Loucy (cell line): Measurements from ENCODE around the gene PCDHGA11.

Source experiments
- H2AFZ ChIP-seq: fragments of 200-600 bp; sonication (generic); 2 replicates; pipeline ENCODE4 v1.6.0; 2016; ENCODE audit warnings: antibody characterized with exemption, mild to moderate bottlenecking, low read length, moderate library complexity
- H3F3A ChIP-seq: fragments of 200-600 bp; 2 replicates; pipeline ENCODE4 v1.6.0; 2016; ENCODE audit warnings: antibody characterized with exemption, low read depth, mild to moderate bottlenecking
- H3K27me3 ChIP-seq: fragments of 200-600 bp; sonication (generic); 2 replicates; pipeline ENCODE4 v1.6.1; 2014; ENCODE audit warnings: low read length, mild to moderate bottlenecking; ENCODE audit not compliant: insufficient read depth, poor library complexity, severe bottlenecking
- H3K36me3 ChIP-seq: fragments of 200-600 bp; sonication (generic); 2 replicates; pipeline ENCODE4 v1.6.1; 2016; ENCODE audit warnings: low read length; ENCODE audit not compliant: insufficient read depth
- H3K4me1 ChIP-seq: fragments of 200-600 bp; sonication (generic); 2 replicates; pipeline ENCODE4 v1.5.1; 2014; ENCODE audit warnings: low read length, mild to moderate bottlenecking; ENCODE audit not compliant: insufficient read depth, poor library complexity, severe bottlenecking
- H3K4me2 ChIP-seq: fragments of 200-600 bp; sonication (generic); 2 replicates; pipeline ENCODE4 v1.6.0; 2014; ENCODE audit warnings: antibody characterized with exemption, low read length, low read depth, mild to moderate bottlenecking; ENCODE audit not compliant: poor library complexity, severe bottlenecking
- H3K4me3 ChIP-seq: fragments of 200-600 bp; sonication (generic); 2 replicates; pipeline ENCODE4 v1.5.1; 2014; ENCODE audit warnings: low read length, mild to moderate bottlenecking, mixed read lengths; ENCODE audit not compliant: poor library complexity, severe bottlenecking
- H3K79me2 ChIP-seq: fragments of 200-600 bp; sonication (generic); 2 replicates; pipeline ENCODE4 v1.6.1; 2014; ENCODE audit warnings: low read length; ENCODE audit not compliant: insufficient read depth
- H3K9ac ChIP-seq: fragments of 200-600 bp; sonication (generic); 2 replicates; pipeline ENCODE4 v1.6.0; 2014; ENCODE audit warnings: mild to moderate bottlenecking, low read depth, low read length, moderate library complexity; ENCODE audit not compliant: poor library complexity, severe bottlenecking
- H3K9me2 ChIP-seq: fragments of 200-600 bp; sonication (generic); replicated peaks from 2 replicates; pipeline ENCODE4 v1.6.1; 2016; ENCODE audit warnings: low read depth, low read length, mixed read lengths
- H3K9me3 ChIP-seq: fragments of 200-600 bp; sonication (generic); 2 replicates; pipeline ENCODE4 v1.6.1; 2014; ENCODE audit warnings: mild to moderate bottlenecking, antibody characterized with exemption, low read length, low read depth; ENCODE audit not compliant: insufficient read depth
- H4K20me1 ChIP-seq: fragments of 200-600 bp; sonication (generic); 2 replicates; pipeline ENCODE4 v1.6.0; 2014; ENCODE audit warnings: antibody characterized with exemption, low read length, mild to moderate bottlenecking; ENCODE audit not compliant: insufficient read depth, poor library complexity, severe bottlenecking
- EZH2phosphoT487 ChIP-seq: fragments of 200-600 bp; IDR thresholded peaks from 2 replicates; pipeline ENCODE4 v1.6.1; 2018; ENCODE audit warnings: antibody characterized with exemption, mild to moderate bottlenecking, moderate library complexity, borderline replicate concordance
- TF ChIP-seq, protein P1 (sequence below): fragments of 200-600 bp; sonication (generic); conservative IDR thresholded peaks from 2 replicates; pipeline ENCODE4 v1.5.1; 2014; ENCODE audit warnings: mild to moderate bottlenecking, antibody characterized with exemption, low read length

Gene PCDHGA11

DNA sequence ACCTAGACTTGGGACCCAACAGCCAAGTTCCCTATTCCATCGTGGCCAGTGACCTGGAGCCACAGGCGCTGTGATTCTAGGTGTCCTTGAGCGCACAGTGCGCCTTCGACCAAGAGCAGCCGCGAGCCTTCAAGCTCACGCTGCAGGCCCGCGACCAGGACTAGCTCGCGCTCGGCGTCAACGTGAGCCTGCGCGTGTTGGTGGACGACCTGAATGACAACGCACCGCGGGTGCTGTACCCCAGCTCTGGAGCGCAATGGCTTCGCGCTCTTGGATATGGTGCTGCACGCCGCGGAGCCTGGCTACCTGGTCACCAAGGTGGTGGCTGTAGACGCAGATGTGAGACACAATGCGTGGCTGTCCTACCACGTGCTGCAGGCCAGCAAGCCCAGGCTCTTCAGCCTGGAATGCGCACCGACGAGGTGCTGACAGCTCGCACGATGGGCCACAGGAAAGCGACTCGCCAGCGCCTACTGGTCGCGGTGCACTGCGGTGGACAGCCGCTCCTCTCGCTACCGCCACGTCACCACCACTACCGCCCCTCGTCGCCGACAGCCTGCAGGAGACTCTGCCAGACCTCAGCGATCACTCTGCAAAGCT is 20.8 kb downstream of the PCDHGA11 start:
- H3F3A ChIP-seq = no peaks in the 10 kb centered on the region
- H4K20me1 ChIP-seq = no peaks in the 10 kb centered on the region
- H3K79me2 ChIP-seq = no peaks in the 10 kb centered on the region
- no peak overlapping the region for H3K4me3 ChIP-seq
- no peaks in the 10 kb centered on the region for H3K36me3 ChIP-seq
- H3K9me3 ChIP-seq = no peaks in the 10 kb centered on the region
- no peak overlapping the region for H3K9ac ChIP-seq
- TF ChIP-seq, protein P1, sequence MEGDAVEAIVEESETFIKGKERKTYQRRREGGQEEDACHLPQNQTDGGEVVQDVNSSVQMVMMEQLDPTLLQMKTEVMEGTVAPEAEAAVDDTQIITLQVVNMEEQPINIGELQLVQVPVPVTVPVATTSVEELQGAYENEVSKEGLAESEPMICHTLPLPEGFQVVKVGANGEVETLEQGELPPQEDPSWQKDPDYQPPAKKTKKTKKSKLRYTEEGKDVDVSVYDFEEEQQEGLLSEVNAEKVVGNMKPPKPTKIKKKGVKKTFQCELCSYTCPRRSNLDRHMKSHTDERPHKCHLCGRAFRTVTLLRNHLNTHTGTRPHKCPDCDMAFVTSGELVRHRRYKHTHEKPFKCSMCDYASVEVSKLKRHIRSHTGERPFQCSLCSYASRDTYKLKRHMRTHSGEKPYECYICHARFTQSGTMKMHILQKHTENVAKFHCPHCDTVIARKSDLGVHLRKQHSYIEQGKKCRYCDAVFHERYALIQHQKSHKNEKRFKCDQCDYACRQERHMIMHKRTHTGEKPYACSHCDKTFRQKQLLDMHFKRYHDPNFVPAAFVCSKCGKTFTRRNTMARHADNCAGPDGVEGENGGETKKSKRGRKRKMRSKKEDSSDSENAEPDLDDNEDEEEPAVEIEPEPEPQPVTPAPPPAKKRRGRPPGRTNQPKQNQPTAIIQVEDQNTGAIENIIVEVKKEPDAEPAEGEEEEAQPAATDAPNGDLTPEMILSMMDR = no peak
- no peak for TF ChIP-seq EZH2phosphoT487
- H3K4me2 ChIP-seq = no peak overlapping the region
- no peaks in the 10 kb centered on the region for H3K27me3 ChIP-seq
- H2AFZ ChIP-seq = no peak overlapping the region
- no peaks in the 10 kb centered on the region for H3K4me1 ChIP-seq
- no peaks in the 10 kb centered on the region for H3K9me2 ChIP-seq

DNA sequence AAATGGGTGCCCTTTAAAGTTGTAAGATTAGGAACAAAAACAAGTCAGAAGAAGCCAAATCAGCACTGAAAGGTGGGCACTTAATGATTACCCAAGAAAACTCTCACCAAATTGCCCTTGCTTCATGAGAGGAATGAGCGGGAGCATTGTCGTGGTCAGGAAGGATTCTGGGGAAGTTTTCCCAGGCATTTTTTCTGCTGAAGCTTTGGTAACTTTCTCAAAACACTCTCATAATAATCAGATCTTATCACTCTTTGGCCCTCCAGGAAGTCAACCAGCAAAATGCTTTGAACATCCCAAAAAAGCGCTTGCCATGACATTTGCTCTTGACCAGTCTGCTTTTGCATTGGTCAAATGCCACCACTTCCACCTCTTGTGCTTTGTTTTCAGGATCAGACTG is 44.5 kb downstream of the PCDHGA11 start:
- Histone ChIP-seq H3K79me2 (no peaks in the 10 kb centered on the region), H3K9me3 (no peaks in the 10 kb centered on the region), H3K27me3 (no peaks in the 10 kb centered on the region), H3K9me2 (no peaks in the 10 kb centered on the region), H3K36me3 (no peaks in the 10 kb centered on the region), H3F3A (no peaks in the 10 kb centered on the region), H2AFZ (no peak overlapping the region), H4K20me1 (no peaks in the 10 kb centered on the region), H3K9ac (no peak overlapping the region), H3K4me1 (no peaks in the 10 kb centered on the region), H3K4me3 (no peak overlapping the region), H3K4me2 (no peak overlapping the region)
- TF ChIP-seq EZH2phosphoT487 = no peak
